Right ventricle myocardium inferior (tissue), 1 donor: ENCODE results near the gene SLC29A4. TPM values are rescaled to one million over a fixed set of nuclear protein-coding genes. Genes with fewer than 3 reads are reported as not detected.
"Not testable (repeated sequence)": the region's sequence is repeated elsewhere in the genome, so short reads cannot be mapped to it uniquely, and the experiment has no call there.

Experiments
- ATAC-seq: fragments of 200-7000 bp; cut with Tn5 transposase; one replicate; pipeline ENCODE4 v1.9.1; 2020; ENCODE audit warnings: mild to moderate bottlenecking, moderate library complexity
- DNase-seq: peaks from one replicate; pipeline ENCODE4 v3.0.0; 2021; ENCODE audit errors: missing footprints
- intact Hi-C: fragments of 100-400 bp; cut with DNase I; formaldehyde crosslinking; loops from one replicate; pipeline ENCODE4 v1.11.0; 2022
- total RNA-seq: library from RNA; stranded (reverse); fragmentation: NEBNext Ultra II Directional; extraction: Animal tissue kit (Norgen Biotek cat#: 25700); gene quantifications from one replicate; pipeline ENCODE4 v1.2.1, GENCODE V29; 2021
- donor health status: DM: no; HTN: yes; CAD: no; lungs with severe emphysema.

Gene SLC29A4
- total RNA-seq, 1 donor from 2014 or later, result 4.0 TPM

GRCh38 chr7:5313076-5313885 lies 30.5 kb downstream of the SLC29A4 start:
- intact Hi-C loops, ATAC-seq, DNase-seq: not testable (repeated sequence)

GRCh38 chr7:5314864-5315263 lies 32.1 kb downstream of the SLC29A4 start:
- DNase-seq, result no peak
- ATAC-seq, result no peak
- intact Hi-C loops, result no loop called here

DNA sequence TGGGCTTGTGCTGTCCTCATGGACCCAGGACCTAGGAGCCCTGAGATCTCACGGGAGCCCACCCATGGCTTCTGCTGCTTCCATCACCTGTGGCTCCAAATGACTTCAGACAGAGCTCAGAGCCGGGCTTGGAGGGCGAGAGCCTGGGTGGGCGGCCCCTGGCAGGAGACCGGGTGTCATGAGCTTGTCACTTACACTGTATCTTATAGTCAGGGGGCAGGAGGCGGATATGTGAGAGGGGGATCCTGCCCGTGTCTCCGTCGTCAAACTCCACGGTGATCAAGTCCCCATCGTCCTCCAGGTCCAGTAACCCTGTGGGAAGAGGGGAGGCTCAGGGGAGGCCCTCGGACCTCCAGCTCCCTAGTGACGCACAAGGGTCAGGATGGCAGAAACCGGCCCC lies 33.0 kb downstream of the SLC29A4 start:
- DNase-seq (no peak), ATAC-seq (no peak)
- intact Hi-C loops, result no loop called here

- intact Hi-C loops, ATAC-seq: not testable (repeated sequence)
- peak; percentile 7 for DNase-seq
These were observed 35.9 kb downstream of the SLC29A4 start for GRCh38 chr7:5318613-5319012.

DNA sequence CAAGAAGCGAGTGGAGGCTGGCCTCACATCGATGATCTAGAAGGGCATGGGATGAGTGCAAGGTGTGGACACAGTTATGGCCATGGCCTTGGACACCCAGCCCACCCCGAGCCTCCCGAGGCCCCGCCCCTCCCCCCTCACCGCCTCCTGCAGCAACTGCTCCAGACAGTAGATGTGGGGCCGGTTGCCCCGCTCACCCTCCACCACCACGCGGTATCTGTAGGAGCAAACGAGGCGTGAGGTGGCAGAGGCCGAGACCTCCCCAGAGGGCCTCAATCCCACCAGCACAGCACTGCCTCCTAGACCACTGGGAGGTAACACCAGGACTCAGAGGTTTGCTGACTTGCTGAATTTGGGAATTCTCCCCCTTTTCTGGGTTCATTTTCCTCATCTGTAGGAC lies 37.6 kb downstream of the SLC29A4 start:
- intact Hi-C loops, result no loop called here
- DNase-seq (peak; percentile 56), ATAC-seq (no peak)

- DNase-seq (peak; percentile 64), ATAC-seq (no peak)
- intact Hi-C loops, result no loop called here
These were observed 38.2 kb downstream of the SLC29A4 start for GRCh38 chr7:5320802-5321396.

DNA sequence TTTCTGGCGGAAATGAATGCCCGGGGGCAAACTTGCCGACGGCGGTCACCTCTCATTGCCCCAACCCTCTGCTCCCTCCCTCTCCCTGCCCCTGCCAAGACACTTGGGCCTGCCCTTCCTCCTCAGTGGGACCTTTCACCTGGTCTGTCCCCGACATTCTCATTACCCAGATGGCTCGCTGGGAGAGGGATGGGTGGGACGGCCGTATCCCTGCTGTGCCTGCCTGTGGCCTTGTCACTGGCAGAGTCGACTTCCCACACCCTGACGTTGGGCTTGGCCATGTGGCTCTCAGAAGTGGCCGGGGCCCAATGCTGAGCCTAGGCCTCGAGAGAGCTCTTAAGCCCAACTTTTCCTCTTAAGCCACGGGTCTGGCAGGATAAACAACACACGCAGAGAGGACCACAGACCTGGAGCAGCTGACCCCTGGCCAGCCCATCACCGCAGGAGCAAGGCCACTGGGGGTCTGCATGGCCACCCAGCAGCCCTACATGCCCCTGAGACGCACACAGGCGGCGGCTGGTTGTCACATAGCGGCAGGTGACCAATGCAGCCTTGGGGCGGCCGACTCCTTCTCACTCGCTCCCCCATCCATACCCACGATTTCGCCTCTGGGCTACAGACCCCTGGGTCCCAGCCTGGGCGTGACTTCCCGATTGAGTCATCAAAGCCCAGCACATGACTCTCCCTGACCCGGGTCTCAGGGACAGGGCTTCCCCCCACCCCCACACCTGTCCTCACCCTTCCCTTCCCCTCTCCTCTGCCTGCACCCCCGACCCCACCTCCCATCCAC lies 40.1 kb downstream of the SLC29A4 start:
- ATAC-seq (no peak), DNase-seq (peak; percentile 64)
- intact Hi-C loops, result no loop called here

DNA sequence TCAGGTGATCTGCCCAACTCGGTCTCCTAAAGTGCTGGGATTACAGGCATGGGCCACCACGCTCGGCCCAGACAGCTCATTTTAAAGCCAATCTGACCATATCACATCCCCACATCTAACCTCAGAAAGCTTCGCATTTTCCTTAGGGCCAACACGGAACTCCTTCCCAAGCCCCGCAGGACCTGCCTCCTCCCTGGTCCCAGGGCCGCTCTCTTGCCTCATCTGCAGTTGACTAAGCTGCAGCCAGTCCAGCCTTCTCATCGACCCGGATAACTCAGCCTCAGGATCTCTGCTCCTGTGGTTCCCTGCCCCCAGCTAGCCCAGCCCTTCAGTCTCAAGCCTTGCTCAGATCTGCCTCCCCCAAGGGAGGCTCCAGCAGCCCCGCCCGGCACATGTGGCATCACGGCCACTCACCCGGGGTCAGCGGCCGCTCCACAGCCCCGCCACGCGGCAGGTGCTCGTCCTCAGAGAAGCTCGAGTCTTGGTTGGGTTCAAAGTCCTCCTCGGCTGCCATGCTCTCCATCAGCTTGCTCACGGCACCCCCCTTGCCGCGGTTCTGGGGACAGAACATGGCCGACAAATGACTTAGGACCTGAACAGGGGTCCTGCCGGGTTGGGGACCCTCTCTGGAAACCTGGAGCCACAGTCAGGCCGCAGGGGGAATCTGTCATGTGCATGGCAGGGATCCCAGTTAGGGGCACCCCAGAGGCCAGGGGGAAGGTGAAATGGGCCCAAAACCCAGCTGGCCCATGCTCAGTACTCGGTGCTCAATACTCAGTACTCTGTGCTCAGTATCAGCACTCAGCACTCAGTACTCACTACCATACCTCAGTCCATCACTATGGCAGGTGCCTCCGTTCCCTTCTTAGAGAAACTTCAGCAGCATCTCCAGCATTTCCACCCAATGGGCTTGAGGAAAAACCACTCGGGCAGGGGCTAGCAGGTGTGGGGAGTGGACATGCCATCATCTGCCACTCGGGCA lies 41.3 kb downstream of the SLC29A4 start:
- intact Hi-C loops, ATAC-seq: not testable (repeated sequence)
- DNase-seq, result peak; percentile 26

DNA sequence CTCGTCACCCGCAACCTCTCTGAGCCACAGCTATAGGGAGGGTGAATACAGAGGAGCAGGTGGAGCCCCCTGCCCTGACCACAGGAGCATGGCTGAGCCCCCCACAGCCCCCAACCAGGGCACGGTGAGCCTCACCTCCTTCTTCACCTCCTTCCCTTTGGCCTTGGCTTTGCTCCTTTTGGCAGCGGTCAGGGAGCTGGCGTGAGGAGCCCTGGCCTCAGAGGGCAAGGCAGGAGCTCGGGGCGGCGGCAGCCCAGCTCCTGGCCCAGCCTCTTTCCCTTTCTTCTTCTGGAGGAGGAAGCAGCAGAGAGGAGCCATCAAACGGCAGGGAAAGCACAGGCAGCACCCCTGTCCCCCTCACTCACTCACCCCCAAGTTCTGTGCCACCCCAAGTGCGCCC lies 42.2 kb downstream of the SLC29A4 start:
- DNase-seq (peak; percentile 65), ATAC-seq (no peak)
- intact Hi-C loops, result no loop called here

GRCh38 chr7:5330288-5330687 lies 47.5 kb downstream of the SLC29A4 start:
- intact Hi-C loops, result no loop called here
- no peak for DNase-seq
- no peak for ATAC-seq

GRCh38 chr7:5332579-5332978 lies 49.8 kb downstream of the SLC29A4 start:
- ATAC-seq (no peak), DNase-seq (peak; percentile 34)
- intact Hi-C loops, result no loop called here

GRCh38 chr7:5333121-5334045 lies 50.6 kb downstream of the SLC29A4 start:
- intact Hi-C loops, result no loop called here

GRCh38 chr7:5334671-5335070 lies 51.9 kb downstream of the SLC29A4 start:
- intact Hi-C loops, result no loop called here

More at GRCh38 chr7:5333121-5334045, 50.6 kb downstream of the SLC29A4 start:
- DNase-seq (peak; percentile 34), ATAC-seq (no peak)

DNA sequence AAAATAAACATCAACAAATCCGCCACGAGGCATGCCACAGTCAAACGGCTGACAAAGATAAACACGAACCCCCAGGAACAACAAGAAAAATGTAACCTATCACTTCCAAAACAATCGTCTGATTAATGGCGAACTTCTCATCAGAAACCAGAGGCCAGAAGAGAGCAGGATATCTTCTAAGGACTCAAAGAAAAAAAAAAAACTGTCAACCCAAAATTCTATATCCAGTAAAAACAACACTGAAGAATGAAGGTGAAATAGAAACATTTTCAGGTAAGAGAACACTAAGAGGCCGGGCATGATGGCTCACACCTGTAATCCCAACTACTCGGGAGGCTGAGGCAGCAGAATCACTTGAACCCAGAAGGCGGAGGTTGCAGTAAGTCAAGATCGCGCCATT lies 54.3 kb downstream of the SLC29A4 start:
- no peak for ATAC-seq
- DNase-seq, result peak; percentile 3
- intact Hi-C loops, result no loop called here

More at GRCh38 chr7:5334671-5335070, 51.9 kb downstream of the SLC29A4 start:
- ATAC-seq (no peak), DNase-seq (peak; percentile 15)

GRCh38 chr7:5339955-5340354 lies 57.2 kb downstream of the SLC29A4 start:
- DNase-seq (no peak), ATAC-seq (no peak)
- intact Hi-C loops, result no loop called here

GRCh38 chr7:5342631-5343030 lies 59.9 kb downstream of the SLC29A4 start:
- intact Hi-C loops, result no loop called here
- DNase-seq, result no peak
- ATAC-seq, result no peak

DNA sequence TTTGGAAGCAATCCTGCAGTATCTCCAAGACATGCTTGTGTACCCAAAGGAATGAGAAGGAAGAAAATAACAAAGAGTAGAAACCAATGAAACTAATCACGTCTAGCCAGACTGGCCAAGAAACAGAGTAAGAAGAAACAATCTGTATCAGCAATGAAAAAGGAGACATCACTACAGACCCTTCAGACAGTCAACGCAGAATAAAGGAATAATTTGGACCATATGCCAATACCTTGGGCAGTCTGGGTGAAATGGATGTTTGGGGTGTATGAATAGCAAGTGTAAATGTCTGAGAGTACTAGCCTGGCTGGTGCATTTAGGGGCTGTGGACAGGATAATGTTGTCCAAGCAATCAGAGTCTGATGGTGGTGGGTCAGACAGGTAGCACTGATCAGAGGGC lies 61.1 kb downstream of the SLC29A4 start:
- intact Hi-C loops, result no loop called here
- ATAC-seq, result no peak
- DNase-seq, result no peak
